GM19238 (cell line): ENCODE results near the gene LGSN.
"Not testable (repeated sequence)": the region's sequence is repeated elsewhere in the genome, so short reads cannot be mapped to it uniquely, and the experiment has no call there.

ENCODE experiments used
- DNase-seq: peaks from one replicate; pipeline ENCODE4 v3.0.0; 2011; ENCODE audit warnings: low spot score; ENCODE audit not compliant: insufficient read length

The LGSN gene

GRCh38 chr6:63306420-63306819 is 13.4 kb downstream of the LGSN start:
- no peak for DNase-seq

- no peak for DNase-seq
Observed at GRCh38 chr6:63305277-63305676, 14.5 kb downstream of the LGSN start.

GRCh38 chr6:63303476-63303875 is 16.3 kb downstream of the LGSN start:
- no peak for DNase-seq

GRCh38 chr6:63299667-63300066 is 20.1 kb downstream of the LGSN start:
- no peak for DNase-seq

GRCh38 chr6:63295553-63296194 is 24.1 kb downstream of the LGSN start:
- no peak for DNase-seq

- no peak for DNase-seq
Observed at GRCh38 chr6:63290492-63291058, 29.2 kb downstream of the LGSN start.

GRCh38 chr6:63289269-63289872 is 30.4 kb downstream of the LGSN start:
- no peak for DNase-seq

GRCh38 chr6:63280639-63281180 is 39.1 kb downstream of the LGSN start:
- no peak for DNase-seq

- DNase-seq, result no peak
Observed at GRCh38 chr6:63278916-63279315, 40.9 kb downstream of the LGSN start.

- no peak for DNase-seq
Observed at GRCh38 chr6:63275953-63276352, 43.8 kb downstream of the LGSN start.

GRCh38 chr6:63274795-63275430 is 44.9 kb downstream of the LGSN start:
- DNase-seq, result not testable (repeated sequence)

- no peak for DNase-seq
Observed at GRCh38 chr6:63272397-63272796, 47.4 kb downstream of the LGSN start.

- DNase-seq, result no peak
Observed at GRCh38 chr6:63269470-63269869, 50.3 kb downstream of the LGSN start.

- DNase-seq, result no peak
Observed at GRCh38 chr6:63268574-63268973, 51.2 kb downstream of the LGSN start.

GRCh38 chr6:63267828-63268227 is 52.0 kb downstream of the LGSN start:
- DNase-seq, result no peak

- DNase-seq, result no peak
Observed at GRCh38 chr6:63267046-63267445, 52.7 kb downstream of the LGSN start.

- no peak for DNase-seq
Observed at GRCh38 chr6:63263444-63263843, 56.3 kb downstream of the LGSN start.

GRCh38 chr6:63261820-63262219 is 58.0 kb downstream of the LGSN start:
- DNase-seq, result no peak

GRCh38 chr6:63259153-63259552 is 60.6 kb downstream of the LGSN start:
- DNase-seq, result no peak

- no peak for DNase-seq
Observed at GRCh38 chr6:63249875-63250482, 69.8 kb downstream of the LGSN start.

GRCh38 chr6:63246581-63246980 is 73.2 kb downstream of the LGSN start:
- no peak for DNase-seq

- DNase-seq, result no peak
Observed at GRCh38 chr6:63245909-63246308, 73.9 kb downstream of the LGSN start.
